ENCODE measurements around the gene LIPT2. TPM values are rescaled to one million over a fixed set of nuclear protein-coding genes. Genes with fewer than 3 reads are reported as not detected.

The LIPT2 gene
- total and polyA plus RNA-seq, 5 donors: 1.5 to 3.6 (median 2.0) TPM

- no peak overlapping the region for H3K4me3 ChIP-seq (ENCODE audit: low read length)
- no peak overlapping the region for H3K27ac ChIP-seq (ENCODE audit: low read length)
- H3K9me3 ChIP-seq (ENCODE audit: control insufficient read depth, low read length): no peaks in the 10 kb centered on the region
- DNase-seq (no peak), ATAC-seq (no peak)
- H3K4me1 ChIP-seq (ENCODE audit: control insufficient read depth, insufficient read depth, low read length): peaks cover 3% of the 10 kb centered on the region
- WGBS: 87% methylated on average over 1 of the region's 1 CpG
- H3K27me3 ChIP-seq (ENCODE audit: control insufficient read depth, insufficient read depth): no peaks in the 10 kb centered on the region
- intact Hi-C loops (cut with DNase I): loop anchor here in 2 of 4 donors (10.0 kb wide), 2 partner anchors 70 to 250 kb away; partner anchors contain the start of gene RNF169 (in 1 of the 2)
Measured at GRCh38 chr11:74494916-74495315, 1.4 kb upstream of the LIPT2 start.

GRCh38 chr11:74493791-74494630 is 487 bp upstream of the LIPT2 start:
- Histone ChIP-seq H3K4me1 (ENCODE audit: control insufficient read depth, insufficient read depth, low read length) (peaks cover 3% of the 10 kb centered on the region), H3K27me3 (ENCODE audit: control insufficient read depth, insufficient read depth) (no peaks in the 10 kb centered on the region), H3K9me3 (ENCODE audit: control insufficient read depth, low read length) (no peaks in the 10 kb centered on the region), H3K27ac (ENCODE audit: low read length) (peak overlapping the region; percentile 99), H3K4me3 (ENCODE audit: low read length) (peak overlapping the region; percentile 85)
- intact Hi-C loops (cut with DNase I): loop anchor here in 2 of 4 donors (10.0 kb wide), 2 partner anchors 71 to 251 kb away; partner anchors contain the start of gene RNF169 (in 1 of the 2)
- WGBS: 15% methylated on average over 14 of the region's 14 CpGs
- no peak for DNase-seq
- no peak for ATAC-seq

- Histone ChIP-seq H3K27me3 (ENCODE audit: control insufficient read depth, insufficient read depth) (no peaks in the 10 kb centered on the region), H3K9me3 (ENCODE audit: control insufficient read depth, low read length) (no peaks in the 10 kb centered on the region), H3K4me3 (ENCODE audit: low read length) (no peak overlapping the region), H3K4me1 (ENCODE audit: control insufficient read depth, insufficient read depth, low read length) (peaks cover 3% of the 10 kb centered on the region), H3K27ac (ENCODE audit: low read length) (no peak overlapping the region)
- WGBS: 88% methylated on average over 11 of the region's 11 CpGs
- intact Hi-C loops (cut with DNase I): loop anchor here in 2 of 4 donors (10.0 kb wide), 2 partner anchors 73 to 253 kb away; partner anchors contain the start of gene RNF169 (in 1 of the 2)
- no peak for ATAC-seq
- DNase-seq: peak in 1 of 3 donors; percentile 40
Measured at GRCh38 chr11:74492084-74492483, 1.4 kb downstream of the LIPT2 start.

- Histone ChIP-seq H3K27me3 (ENCODE audit: control insufficient read depth, insufficient read depth) (no peaks in the 10 kb centered on the region), H3K4me1 (ENCODE audit: control insufficient read depth, insufficient read depth, low read length) (peaks cover 3% of the 10 kb centered on the region), H3K4me3 (ENCODE audit: low read length) (no peak overlapping the region), H3K9me3 (ENCODE audit: control insufficient read depth, low read length) (no peaks in the 10 kb centered on the region), H3K27ac (ENCODE audit: low read length) (no peak overlapping the region)
- intact Hi-C loops (cut with DNase I): loop anchor here in 2 of 4 donors (10.0 kb wide), 2 partner anchors 74 to 254 kb away; partner anchors contain the start of gene RNF169 (in 1 of the 2)
- ATAC-seq (no peak), DNase-seq (no peak)
- 89% methylated on average over 4 of the region's 4 CpGs for WGBS
Measured at GRCh38 chr11:74490941-74491340, 2.6 kb downstream of the LIPT2 start.

GRCh38 chr11:74487875-74488274 is 5.6 kb downstream of the LIPT2 start:
- ATAC-seq (no peak), DNase-seq (no peak)
- intact Hi-C loops (cut with DNase I): no loop called here
- Histone ChIP-seq H3K9me3 (ENCODE audit: control insufficient read depth, low read length) (no peaks in the 10 kb centered on the region), H3K27ac (ENCODE audit: low read length) (no peak overlapping the region), H3K27me3 (ENCODE audit: control insufficient read depth, insufficient read depth) (no peaks in the 10 kb centered on the region), H3K4me1 (ENCODE audit: control insufficient read depth, insufficient read depth, low read length) (no peaks in the 10 kb centered on the region), H3K4me3 (ENCODE audit: low read length) (no peak overlapping the region)
- WGBS: 82% methylated on average over 1 of the region's 1 CpG

- Histone ChIP-seq H3K9me3 (ENCODE audit: control insufficient read depth, low read length) (no peaks in the 10 kb centered on the region), H3K4me1 (ENCODE audit: control insufficient read depth, insufficient read depth, low read length) (no peaks in the 10 kb centered on the region), H3K4me3 (ENCODE audit: low read length) (no peak overlapping the region), H3K27me3 (ENCODE audit: control insufficient read depth, insufficient read depth) (no peaks in the 10 kb centered on the region), H3K27ac (ENCODE audit: low read length) (no peak overlapping the region)
- ATAC-seq (no peak), DNase-seq (no peak)
- intact Hi-C loops (cut with DNase I): no loop called here
- WGBS: 83% methylated on average over 2 of the region's 2 CpGs
Measured at GRCh38 chr11:74485868-74486267, 7.7 kb downstream of the LIPT2 start.

- Histone ChIP-seq H3K4me1 (ENCODE audit: control insufficient read depth, insufficient read depth, low read length) (no peaks in the 10 kb centered on the region), H3K9me3 (ENCODE audit: control insufficient read depth, low read length) (no peaks in the 10 kb centered on the region), H3K27me3 (ENCODE audit: control insufficient read depth, insufficient read depth) (no peaks in the 10 kb centered on the region), H3K27ac (ENCODE audit: low read length) (no peak overlapping the region), H3K4me3 (ENCODE audit: low read length) (no peak overlapping the region)
- ATAC-seq (no peak), DNase-seq (no peak)
- intact Hi-C loops (cut with DNase I): no loop called here
- 62% methylated on average over 3 of the region's 3 CpGs for WGBS
Measured at GRCh38 chr11:74480688-74481417, 12.7 kb downstream of the LIPT2 start.

GRCh38 chr11:74479732-74480123 is 13.8 kb downstream of the LIPT2 start:
- no peak overlapping the region for H3K27ac ChIP-seq (ENCODE audit: low read length)
- intact Hi-C loops (cut with DNase I): no loop called here
- whole genome bisulfite sequencing: 25% methylated on average over 1 of the region's 1 CpG

GRCh38 chr11:74478877-74479731 is 14.4 kb downstream of the LIPT2 start:
- ATAC-seq: no peak
- no peak overlapping the region for H3K4me3 ChIP-seq (ENCODE audit: low read length)
- no peak for DNase-seq
- H3K27me3 ChIP-seq (ENCODE audit: control insufficient read depth, insufficient read depth): no peaks in the 10 kb centered on the region
- H3K4me1 ChIP-seq (ENCODE audit: control insufficient read depth, insufficient read depth, low read length): no peaks in the 10 kb centered on the region
- WGBS: 68% methylated on average over 10 of the region's 10 CpGs
- no peak overlapping the region for H3K27ac ChIP-seq (ENCODE audit: low read length)
- intact Hi-C loops (cut with DNase I): no loop called here
- no peaks in the 10 kb centered on the region for H3K9me3 ChIP-seq (ENCODE audit: control insufficient read depth, low read length)

More at GRCh38 chr11:74479732-74480123, 13.8 kb downstream of the LIPT2 start:
- ATAC-seq: no peak
- Histone ChIP-seq H3K27me3 (ENCODE audit: control insufficient read depth, insufficient read depth) (no peaks in the 10 kb centered on the region), H3K4me1 (ENCODE audit: control insufficient read depth, insufficient read depth, low read length) (no peaks in the 10 kb centered on the region), H3K4me3 (ENCODE audit: low read length) (no peak overlapping the region), H3K9me3 (ENCODE audit: control insufficient read depth, low read length) (no peaks in the 10 kb centered on the region)
- DNase-seq: no peak

- no peaks in the 10 kb centered on the region for H3K27me3 ChIP-seq (ENCODE audit: control insufficient read depth, insufficient read depth)
- ATAC-seq (no peak), DNase-seq (no peak)
- no peak overlapping the region for H3K4me3 ChIP-seq (ENCODE audit: low read length)
- 76% methylated on average over 2 of the region's 2 CpGs for WGBS
- no peak overlapping the region for H3K27ac ChIP-seq (ENCODE audit: low read length)
- no peaks in the 10 kb centered on the region for H3K4me1 ChIP-seq (ENCODE audit: control insufficient read depth, insufficient read depth, low read length)
- no peaks in the 10 kb centered on the region for H3K9me3 ChIP-seq (ENCODE audit: control insufficient read depth, low read length)
- intact Hi-C loops (cut with DNase I): no loop called here
Measured at GRCh38 chr11:74476536-74476935, 17.0 kb downstream of the LIPT2 start.

Measured in right cardiac atrium (tissue), 5 donors.